Hypothalamus (tissue), 51 donors: Measurements from ENCODE around the gene TRIM8.
A peak's percentile ranks its signal among the peaks of the same experiment; 100 is the strongest.

ENCODE experiments used
- DNase-seq, 51 donors: peaks; one replicate each; lab custom pipeline; 2025; lab: John Stamatoyannopoulos, UW

Gene TRIM8

DNA sequence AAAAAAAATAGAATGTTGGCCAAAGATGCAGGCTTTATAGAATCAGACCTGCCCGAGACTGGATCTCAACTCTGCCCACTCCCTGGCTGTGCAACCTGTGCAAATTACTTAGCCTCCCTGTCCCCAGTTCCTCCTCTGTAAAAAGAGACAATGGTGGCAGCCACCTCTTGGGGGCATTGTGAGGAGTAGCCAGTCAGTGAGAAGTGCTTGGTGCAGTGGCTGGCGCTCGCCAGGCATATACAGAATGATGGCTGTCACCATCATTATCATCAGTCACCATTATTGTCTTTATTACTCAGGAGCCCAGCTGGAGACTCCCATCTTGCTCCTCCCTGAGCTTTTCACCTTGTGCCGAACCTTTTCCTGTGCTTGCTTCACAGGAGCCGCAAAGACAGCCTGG lies 29.4 kb upstream of the TRIM8 start:
- no peak for DNase-seq

DNA sequence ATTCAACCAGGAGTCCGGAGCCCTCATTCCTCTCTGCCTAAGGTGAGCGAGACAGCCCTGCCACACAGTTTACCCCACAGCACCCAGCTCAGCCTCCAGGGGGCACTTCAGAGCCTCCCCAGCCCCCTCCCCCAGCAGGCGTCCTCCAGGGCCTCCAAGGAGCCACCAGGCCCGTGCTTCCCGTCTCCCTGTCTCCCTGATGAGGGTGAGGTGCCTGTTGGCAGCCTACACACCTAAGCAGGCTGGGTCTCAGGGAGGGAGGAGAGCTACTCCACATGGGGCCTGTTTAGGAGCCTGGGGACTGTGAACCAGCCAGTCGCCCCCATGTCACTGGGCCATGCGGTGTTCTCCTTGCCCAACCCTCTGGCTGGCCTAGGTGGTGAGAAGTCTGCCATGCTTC lies 28.9 kb upstream of the TRIM8 start:
- DNase-seq: no peak

DNA sequence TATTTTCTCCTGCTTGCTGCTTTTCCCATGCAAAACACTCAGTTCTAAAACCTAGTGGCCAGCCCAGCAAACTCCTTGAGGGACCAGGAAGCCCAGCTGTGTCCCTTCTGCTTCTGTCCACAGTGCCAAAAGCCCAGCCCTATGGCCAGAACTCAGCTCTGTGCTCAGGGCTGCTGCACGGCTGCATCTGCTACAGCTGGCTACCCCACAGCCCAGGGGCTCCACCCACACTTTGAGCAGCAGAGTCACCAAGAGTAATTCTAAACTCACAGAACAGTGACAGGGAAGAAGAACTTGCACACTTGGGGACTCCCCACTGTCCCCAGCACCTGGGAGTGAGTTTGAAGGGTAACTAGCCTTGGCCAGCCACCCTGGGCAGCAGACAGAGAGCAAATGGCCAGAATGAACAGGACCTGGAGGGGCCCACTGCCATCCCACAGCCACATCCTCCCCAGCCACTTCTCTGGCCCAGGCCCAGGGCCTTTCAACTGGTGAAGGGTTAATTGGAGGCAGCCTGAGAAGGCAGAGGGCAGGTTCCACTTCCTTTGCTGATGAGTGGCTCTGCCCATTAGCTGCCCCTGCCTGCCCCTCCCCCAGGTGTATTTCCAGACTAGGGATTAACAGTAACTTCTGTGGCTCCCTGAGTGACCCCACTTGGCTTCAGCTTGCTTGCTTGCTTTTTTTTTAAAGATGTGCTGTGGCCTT lies 28.1 kb upstream of the TRIM8 start:
- no peak for DNase-seq

DNA sequence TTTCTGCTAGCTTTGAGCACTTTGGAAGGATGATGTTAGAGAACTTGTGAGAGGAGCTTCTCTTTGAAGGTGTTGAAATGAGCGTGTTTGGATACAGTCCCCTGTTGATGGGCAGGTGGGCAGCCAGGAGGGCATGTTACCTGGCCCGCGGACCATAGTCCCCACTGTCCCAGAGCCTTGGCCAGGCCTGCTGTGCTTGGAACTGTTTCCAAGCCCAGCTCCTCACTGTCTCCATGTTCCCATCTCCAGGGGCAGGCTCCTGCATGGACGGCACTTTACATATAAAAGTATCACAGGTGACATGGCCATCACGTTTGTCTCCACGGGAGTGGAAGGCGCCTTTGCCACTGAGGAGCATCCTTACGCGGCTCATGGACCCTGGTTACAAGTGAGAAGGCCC lies 27.2 kb upstream of the TRIM8 start:
- DNase-seq: no peak

DNA sequence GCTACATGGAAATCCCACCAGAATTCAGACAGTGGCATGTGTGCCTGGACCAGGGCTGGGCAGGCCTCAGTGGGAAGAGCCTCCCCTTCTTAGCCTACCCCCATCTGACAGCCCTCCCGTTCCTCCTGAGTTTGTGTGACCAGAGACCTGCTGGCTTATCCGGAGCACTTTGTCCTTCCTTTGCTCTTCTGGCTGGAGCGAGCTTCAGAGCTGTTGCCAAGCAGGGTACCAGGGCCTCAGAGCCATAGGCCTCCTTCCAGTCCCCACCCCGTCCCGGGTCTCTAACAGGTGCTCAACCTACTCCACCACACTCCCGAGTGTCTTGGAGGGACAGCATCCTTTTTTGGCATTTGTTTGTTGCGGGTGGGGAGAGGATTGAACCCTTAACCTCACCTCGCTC lies 26.5 kb upstream of the TRIM8 start:
- DNase-seq: no peak

DNA sequence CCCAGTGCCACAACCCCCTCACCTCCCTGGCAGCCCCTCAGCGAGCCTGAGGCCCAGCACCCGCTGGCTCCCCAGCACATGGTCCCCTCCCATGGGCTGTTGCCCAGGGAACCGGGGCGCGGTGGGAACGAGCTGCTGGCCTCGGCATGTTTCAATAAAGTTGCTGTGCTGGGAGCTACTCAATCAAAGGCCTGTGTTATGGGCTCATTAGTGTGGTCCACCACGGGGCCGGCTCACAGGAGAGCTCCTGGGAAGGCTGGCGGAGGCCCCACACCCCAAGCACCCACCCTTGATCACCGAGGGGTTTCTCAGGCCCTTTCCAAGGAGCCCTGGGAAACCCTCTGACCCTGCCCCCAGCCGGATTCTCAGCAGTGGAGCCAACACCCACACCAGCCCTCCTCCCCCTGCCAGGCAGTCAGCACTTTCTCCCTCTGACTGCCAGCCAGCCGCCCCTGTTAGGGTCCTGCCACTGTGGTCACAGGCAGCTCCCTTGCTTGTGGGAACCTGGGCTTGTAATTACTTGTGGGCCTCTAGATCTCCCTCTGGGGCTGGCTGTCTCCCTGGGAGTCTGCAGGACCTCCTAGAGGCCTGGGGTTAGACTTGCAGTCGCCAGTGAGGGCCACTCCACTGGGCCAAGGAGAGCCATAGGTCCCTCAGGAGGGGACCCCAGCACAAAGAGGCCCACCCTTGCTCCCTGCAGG lies 24.8 kb upstream of the TRIM8 start:
- DNase-seq: peak in 20 of 51 donors; percentile 32 to 80 (median 62)

DNA sequence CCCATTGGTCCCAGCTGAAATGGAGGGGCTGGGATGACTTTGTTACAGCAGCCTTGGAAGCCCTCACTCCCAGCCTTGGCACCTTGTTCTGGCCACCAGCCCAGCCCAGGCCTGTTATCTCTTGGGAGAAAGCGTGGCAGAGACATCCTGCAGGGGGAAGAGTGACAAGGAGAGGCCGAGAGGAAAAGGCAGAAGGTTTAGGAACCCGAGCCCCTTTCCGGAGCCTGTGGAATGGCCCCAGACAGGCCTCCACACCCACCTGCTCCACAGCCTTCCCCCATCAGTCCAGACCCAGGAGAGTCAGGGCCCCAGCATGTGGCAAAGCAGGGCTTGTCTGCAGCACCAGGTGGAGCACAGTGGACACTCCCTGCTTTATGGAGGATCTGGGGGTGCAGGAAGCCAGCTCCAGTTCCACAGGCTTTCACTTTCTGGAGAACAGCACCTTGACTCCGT lies 24.1 kb upstream of the TRIM8 start:
- no peak for DNase-seq

DNA sequence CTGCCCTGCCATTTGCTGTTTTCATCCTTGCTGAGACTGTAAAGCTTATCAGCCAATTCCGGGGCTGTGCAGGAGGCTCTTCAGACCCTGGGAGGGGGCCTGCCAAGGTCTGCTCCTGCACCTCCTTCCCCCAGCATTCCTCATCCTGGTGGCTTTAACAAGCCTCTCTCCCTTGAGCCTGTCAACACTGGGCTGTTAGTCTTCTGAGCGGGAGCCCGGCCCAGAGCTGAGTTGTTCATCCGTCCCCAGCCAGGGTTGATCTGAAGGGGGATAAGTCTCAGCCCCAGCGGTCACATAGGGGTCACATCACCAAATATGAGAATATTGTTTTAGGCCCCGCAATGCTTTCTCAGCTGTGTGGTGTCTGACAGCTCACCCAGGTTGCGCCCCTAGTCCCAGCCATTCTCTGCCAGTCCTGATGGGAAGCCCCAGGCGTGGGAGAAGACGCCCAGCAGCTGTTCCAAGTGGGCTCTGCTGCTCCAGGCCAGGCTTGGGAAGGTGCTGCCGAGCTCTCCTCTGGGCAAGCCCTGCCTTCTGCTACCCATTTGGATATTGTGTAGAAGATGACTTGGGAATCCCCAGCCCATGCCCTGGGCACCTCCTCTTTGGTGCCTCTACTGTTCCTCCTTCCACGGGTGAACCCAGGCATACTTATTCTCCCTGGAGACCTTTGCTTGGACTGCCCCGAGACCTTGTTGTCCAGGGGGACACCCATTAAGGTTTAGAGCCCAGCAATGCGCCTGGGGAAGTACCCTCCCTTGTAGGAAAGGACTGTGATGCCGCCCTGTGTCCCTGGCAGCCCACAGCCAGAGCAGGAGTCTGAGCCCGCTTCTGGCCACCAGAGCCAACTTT lies 23.5 kb upstream of the TRIM8 start:
- no peak for DNase-seq

DNA sequence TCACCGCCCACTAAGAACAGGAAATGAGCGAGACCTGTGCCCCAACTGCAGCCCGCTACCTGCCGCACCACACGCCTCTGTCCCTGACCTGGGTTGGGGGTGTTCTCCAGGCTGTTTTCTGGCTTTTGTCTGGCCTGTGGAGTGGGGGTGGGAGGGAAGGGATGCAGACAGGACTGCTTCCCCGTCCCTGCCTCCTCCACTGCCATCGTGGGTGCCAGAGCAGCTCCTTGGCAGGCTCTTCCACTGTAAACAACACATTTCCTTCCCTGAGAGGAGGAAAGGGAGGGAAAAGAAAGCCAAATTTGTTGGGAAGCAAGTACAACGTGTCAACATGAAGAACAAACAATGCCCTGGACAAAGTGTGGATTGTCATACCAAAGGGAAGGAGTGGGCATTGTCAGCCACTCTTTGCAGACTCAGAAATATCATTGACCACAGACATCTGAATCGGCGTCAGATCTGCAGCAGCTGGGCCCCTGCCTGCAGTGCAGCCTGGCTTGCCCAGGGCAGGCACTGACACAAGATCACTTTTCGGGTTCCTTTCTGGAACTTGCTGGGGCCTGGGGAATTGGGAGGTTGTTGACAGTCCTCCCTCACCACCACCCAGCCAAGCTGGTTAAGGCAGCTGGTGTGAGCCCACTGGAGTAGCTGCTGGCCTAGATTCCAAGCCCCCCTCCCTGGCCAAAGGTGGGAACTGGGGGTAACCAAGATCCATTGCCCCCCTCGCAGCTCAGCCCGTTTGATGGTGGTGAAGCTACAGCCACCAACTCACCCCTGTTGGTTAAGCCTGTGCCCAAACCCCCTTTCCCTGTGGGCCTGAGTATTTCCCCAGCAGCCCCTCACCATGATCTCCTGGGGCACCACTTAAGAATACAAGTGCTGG lies 22.6 kb upstream of the TRIM8 start:
- peak in 7 of 51 donors; percentile 22 to 58 (median 40) for DNase-seq

DNA sequence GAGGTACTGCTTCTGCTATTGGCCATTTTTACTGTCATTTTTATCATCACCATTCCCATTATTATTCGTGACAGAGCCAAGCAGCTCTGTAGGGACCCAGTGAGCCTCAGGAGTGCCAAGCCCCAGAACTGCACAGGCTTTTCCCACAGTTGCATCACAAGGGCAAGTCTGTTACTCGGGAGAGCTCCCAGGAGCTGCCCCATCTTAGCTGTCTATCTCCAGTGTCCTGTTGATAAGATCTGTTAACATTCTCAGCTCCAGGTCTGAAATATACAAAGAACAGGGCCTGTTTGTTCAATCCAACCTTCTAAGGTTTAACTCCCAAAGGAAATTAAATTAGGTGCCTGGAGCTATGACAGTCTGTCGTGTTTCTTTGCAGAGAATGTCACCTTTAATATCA lies 20.2 kb upstream of the TRIM8 start:
- no peak for DNase-seq

DNA sequence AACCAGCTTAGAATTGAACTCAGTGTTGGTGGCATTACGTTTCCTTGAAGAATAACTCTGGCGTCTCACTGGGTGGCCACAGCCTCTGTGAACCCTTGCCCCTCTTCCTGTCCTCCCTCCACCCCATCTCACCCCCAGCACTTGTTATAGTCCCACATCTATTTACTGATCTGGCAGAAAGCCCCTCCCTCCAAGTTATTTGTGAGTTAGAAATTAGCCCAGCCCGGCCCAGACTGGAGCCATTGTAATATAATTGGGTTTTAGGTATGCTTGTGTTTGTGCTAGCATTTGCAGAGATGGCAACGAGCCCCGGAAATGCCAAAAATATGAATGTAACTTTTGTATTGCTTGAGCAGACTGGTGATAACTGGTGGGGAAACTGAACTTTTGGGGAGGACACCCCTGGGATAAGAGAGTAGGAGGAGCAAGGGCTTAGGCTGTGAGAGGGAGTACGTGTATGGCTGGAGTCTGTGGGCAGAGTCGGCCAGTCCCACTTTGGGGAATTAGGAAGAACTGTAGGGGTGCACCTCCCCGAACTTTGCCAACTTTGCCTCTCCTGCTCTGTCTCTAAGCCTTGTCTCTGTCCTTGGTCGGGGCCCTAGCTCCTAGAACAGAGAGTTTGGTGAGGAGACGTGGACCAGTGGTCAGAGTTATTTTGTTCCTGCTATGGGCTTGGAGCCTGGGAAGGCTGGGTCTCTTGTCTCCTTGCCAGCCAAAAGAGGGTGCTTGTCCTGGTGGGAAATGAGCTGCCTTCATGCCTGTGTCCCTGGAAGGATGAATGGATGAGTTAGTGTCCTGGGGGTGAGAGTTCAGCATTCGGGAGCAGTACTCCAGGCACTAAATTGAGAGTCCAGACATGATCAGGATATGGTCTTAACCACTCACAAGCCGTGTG lies 19.3 kb upstream of the TRIM8 start:
- DNase-seq: no peak

DNA sequence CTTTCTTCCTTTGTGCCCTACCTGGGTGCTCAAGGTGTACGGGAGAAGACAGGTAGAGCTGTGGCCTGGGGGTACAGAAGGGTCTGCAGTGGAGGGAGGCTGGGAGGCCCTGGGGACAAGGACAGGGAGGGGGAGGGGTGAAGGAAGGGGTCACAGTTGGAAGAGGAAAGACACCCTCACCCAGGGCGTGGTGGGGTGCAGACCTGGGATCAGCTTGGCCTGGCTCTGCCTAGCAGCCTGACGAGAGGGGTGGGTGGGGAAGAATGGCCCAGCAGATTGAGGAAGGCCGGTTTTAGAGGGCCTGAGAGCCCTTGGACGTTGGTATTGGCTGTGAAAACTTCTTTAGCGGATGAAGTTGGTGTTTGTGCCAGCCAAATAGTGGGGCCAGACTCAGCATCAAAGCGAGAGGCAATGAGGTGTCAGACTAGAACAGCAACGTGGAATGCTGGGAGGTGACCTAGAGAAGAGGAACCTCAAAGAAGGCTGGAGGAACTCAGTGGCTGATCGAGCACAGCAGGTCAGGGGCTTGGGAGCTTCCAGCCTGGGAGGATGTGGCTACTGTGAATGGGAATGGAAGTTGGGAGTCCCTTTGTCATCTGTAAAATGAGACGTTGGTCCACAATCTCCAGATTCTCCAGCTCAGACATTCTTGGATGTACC lies 18.1 kb upstream of the TRIM8 start:
- no peak for DNase-seq

DNA sequence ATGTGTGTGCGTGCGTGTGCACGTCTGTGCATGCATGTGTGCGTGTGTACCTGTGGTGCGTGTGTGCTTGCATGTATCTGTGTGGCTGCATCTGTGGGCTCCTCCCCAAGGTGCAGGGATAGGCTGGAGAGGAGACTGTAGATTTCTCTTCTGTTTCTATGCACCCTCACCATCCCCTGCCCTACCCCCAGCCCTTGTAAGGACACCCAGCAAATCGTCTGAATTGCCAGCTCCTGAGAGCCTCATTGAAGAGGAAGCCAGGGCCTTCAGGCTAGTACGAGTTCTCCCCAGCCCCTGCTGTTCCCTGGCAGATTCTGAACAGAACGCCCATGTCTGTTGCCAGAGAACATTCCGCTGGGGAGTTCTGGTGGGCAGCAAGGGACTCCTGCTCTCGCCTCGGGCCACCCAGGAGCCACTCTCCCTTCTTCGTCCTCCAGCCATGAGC lies 17.0 kb upstream of the TRIM8 start:
- DNase-seq: peak in 19 of 51 donors; percentile 36 to 85 (median 69)

DNA sequence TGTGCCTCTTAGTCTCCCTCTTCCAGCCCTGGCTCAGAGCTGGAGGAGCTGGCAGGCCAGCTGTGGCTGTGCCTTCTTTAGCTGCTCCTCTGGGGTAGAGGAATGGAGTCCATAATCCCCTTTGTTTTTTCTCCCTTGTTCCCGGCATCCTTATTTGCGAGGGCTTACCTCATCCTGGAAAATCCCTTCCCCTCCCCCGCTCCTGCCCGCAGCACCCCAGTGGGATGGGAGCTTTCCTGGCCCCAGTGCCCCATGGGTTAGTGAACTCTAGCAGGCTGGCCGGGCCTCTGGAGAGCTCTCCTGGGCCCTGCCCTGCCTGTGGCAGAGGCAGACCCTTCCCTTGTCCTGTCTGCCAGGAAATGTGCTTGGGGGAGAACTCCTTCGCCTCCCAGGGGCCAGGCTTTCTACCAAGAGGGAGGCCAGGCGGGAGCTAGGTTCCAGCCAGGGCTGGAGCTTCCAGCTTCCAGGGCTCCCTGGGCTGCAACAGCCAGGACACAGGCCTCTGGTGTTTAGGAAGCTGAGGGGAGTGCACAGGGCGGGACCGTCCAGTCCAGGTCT lies 16.5 kb upstream of the TRIM8 start:
- DNase-seq: peak in 27 of 51 donors; percentile 42 to 85 (median 68)

DNA sequence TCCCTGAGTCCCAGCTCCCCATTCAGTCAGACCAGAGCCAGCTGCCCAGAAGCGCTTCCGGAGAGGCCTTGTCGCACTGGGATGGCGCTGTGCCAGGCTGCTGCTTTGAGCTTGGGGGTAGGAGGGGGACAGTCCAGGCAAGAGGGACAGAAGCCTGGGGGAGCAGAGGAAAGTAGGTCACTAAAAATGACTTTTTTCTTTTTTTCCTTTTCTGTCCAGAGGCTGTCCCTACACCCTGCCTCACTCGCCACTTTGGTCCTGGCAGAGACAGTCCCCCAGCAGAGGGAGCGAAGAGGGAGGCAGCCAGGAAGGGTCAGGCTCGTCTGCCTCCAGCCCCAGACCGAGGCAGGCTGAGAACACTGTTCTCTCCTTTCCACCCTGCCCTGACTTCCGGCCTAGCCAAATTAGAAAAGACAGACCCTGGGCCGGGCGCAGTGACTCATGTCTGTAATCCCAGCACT lies 15.8 kb upstream of the TRIM8 start:
- peak in 48 of 51 donors; percentile 20 to 89 (median 78) for DNase-seq

DNA sequence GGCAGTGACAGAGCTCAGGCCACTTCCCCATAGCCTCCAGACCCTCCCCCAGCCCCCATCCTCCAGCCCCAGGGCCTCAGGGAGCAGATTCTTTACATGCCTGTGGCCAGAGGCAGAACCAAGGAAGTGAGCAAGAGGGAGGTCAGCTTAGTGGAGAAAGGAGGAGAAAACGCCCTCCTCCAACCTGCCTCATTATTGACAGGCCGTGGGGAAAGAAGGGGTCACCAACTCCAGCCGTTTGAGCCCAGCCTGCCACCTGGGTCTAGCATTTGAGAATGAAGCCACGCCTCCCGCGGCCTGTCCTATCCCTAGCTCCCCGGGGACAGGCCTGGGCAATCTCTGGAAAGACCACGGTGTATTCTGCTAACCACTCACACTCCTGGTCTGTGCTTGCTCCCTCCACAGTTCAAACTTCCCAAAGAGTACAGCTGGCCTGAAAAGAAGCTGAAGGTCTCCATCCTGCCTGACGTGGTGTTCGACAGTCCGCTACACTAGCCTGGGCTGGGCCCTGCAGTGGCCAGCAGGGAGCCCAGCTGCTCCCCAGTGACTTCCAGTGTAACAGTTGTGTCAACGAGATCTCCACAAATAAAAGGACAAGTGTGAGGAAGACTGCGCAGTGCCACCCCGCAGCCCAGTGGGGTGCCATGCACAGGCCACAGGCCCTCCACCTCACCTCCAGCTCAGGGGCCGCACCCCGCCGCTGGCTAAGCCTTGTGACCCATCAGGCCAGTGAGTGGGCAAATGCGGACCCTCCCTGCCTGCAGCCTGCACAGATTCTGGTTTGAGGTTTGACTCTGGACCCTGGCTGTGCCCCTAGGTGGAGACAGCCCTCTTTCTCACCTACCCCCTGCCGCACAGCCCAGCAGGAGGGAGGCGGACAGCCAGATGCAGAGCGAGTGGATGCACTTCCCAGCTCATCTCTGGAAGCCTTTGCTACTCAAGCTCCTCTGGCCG lies 14.3 kb upstream of the TRIM8 start:
- peak in 1 of 51 donors; percentile 42 for DNase-seq

DNA sequence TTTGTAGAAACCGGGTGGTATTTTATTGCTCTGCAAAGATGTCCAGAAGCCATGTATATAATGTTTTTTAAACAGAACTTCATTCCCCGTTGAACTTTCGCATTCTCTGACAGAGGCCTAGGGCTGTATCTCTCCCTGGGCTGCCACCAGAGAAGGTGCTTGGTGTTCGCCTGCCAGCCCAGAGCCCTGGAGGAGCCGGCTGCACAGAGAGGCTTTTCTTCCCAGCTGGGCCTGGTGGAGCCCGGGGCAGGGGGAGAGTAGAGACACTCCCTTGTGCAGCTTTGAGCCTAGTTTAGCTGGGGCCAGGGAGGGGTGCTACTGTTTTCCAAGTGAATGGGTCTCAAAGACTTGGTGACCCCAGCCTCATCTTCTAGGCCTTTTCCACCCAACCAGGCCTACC lies 13.6 kb upstream of the TRIM8 start:
- peak in 9 of 51 donors; percentile 23 to 55 (median 31) for DNase-seq
